ENCODE measurements around the gene CCNY. TPM values are rescaled to one million over a fixed set of nuclear protein-coding genes. Genes with fewer than 3 reads are reported as not detected.

The CCNY gene
- total RNA-seq, 1 experiment from 2014 or later, result 53.3 TPM

DNA sequence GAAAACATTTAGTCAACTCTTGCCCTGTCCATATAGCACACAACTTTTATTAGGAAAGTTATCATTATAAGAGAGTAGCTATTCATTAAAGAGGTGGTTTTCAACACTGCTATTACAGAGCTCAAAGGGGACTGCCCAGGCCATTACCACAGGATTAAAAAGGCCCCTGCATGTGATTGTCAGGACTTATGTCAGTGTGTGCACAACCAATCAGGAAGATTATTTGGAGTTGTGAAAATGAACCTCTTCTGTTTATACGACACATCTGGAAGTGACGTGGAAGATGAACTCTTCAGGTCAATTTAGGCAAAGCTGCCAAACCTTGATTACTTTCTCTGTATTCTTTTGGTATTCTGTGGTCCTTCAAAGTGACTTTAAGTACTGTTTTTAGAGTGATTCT lies 14.7 kb downstream of the CCNY start:
- TF ChIP-seq HMGA2 (CRISPR knock-in tag; IDR thresholded peaks at IDR 0.05) (no peak), NR3C1 (CRISPR knock-in tag; conservative IDR thresholded peaks at IDR 0.05; ENCODE audit: low read depth) (no peak), ZNF138 (CRISPR knock-in tag; conservative IDR thresholded peaks at IDR 0.05) (no peak), ZNF396 (CRISPR knock-in tag; IDR thresholded peaks at IDR 0.05; ENCODE audit: borderline replicate concordance) (no peak)
- TF ChIP-seq, protein P1, sequence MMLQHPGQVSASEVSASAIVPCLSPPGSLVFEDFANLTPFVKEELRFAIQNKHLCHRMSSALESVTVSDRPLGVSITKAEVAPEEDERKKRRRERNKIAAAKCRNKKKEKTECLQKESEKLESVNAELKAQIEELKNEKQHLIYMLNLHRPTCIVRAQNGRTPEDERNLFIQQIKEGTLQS (CRISPR knock-in tag; conservative IDR thresholded peaks at IDR 0.05), result no peak
- TF ChIP-seq, protein P2, sequence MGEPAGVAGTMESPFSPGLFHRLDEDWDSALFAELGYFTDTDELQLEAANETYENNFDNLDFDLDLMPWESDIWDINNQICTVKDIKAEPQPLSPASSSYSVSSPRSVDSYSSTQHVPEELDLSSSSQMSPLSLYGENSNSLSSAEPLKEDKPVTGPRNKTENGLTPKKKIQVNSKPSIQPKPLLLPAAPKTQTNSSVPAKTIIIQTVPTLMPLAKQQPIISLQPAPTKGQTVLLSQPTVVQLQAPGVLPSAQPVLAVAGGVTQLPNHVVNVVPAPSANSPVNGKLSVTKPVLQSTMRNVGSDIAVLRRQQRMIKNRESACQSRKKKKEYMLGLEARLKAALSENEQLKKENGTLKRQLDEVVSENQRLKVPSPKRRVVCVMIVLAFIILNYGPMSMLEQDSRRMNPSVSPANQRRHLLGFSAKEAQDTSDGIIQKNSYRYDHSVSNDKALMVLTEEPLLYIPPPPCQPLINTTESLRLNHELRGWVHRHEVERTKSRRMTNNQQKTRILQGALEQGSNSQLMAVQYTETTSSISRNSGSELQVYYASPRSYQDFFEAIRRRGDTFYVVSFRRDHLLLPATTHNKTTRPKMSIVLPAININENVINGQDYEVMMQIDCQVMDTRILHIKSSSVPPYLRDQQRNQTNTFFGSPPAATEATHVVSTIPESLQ (CRISPR knock-in tag; IDR thresholded peaks at IDR 0.05), result no peak
- TF ChIP-seq, protein P3, sequence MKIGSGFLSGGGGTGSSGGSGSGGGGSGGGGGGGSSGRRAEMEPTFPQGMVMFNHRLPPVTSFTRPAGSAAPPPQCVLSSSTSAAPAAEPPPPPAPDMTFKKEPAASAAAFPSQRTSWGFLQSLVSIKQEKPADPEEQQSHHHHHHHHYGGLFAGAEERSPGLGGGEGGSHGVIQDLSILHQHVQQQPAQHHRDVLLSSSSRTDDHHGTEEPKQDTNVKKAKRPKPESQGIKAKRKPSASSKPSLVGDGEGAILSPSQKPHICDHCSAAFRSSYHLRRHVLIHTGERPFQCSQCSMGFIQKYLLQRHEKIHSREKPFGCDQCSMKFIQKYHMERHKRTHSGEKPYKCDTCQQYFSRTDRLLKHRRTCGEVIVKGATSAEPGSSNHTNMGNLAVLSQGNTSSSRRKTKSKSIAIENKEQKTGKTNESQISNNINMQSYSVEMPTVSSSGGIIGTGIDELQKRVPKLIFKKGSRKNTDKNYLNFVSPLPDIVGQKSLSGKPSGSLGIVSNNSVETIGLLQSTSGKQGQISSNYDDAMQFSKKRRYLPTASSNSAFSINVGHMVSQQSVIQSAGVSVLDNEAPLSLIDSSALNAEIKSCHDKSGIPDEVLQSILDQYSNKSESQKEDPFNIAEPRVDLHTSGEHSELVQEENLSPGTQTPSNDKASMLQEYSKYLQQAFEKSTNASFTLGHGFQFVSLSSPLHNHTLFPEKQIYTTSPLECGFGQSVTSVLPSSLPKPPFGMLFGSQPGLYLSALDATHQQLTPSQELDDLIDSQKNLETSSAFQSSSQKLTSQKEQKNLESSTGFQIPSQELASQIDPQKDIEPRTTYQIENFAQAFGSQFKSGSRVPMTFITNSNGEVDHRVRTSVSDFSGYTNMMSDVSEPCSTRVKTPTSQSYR (CRISPR knock-in tag; IDR thresholded peaks at IDR 0.05), result no peak
- TF ChIP-seq, protein P4, sequence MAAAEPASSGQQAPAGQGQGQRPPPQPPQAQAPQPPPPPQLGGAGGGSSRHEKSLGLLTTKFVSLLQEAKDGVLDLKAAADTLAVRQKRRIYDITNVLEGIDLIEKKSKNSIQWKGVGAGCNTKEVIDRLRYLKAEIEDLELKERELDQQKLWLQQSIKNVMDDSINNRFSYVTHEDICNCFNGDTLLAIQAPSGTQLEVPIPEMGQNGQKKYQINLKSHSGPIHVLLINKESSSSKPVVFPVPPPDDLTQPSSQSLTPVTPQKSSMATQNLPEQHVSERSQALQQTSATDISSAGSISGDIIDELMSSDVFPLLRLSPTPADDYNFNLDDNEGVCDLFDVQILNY (CRISPR knock-in tag; IDR thresholded peaks at IDR 0.05), result no peak
- TF ChIP-seq, protein P5, sequence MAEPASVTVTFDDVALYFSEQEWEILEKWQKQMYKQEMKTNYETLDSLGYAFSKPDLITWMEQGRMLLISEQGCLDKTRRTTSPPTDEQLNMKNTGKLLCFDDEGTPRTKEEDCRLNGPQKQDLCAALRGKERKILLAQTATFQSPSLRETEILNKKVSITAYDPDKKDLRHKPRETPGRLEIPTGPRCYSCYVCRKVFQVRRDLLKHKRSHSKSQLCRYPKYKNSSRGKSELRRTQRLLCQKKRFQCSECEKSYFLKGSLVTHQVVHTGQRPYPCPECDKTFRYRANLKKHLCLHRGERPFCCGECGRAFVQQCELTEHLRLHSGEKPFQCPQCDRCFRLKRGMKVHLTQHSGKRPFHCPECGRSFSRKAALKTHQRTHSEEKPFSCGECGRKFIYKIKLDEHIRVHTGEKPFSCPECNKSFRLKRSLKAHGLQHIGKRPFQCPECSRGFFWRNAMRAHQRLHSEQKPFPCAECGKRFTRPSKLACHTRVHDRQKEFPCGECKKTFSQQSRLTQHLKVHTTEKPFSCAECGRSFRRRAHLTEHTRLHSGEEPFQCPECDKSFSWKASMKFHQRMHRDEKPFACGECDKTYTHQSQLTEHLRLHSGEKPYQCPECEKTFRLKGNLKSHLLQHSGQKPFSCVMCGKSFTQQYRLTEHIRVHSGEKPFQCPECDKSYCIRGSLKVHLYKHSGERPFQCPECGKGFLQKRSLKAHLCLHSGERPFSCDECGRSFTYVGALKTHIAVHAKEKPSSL (CRISPR knock-in tag; conservative IDR thresholded peaks at IDR 0.05), result no peak
- Mint-ChIP-seq H3K9me3 (no peaks in the 10 kb centered on the region), H3K4me1 (peaks cover 59% of the 10 kb centered on the region), H3K4me3 (no peak overlapping the region), H3K27ac (no peak overlapping the region), H3K27me3 (ENCODE audit: low read depth) (no peaks in the 10 kb centered on the region), H3K36me3 (no peaks in the 10 kb centered on the region)
- no peak for ATAC-seq
- ChIA-PET POLR2A (no interaction called here), CTCF (interaction anchor here (1.2 to 1.4 kb wide), 2 partner anchors 14 to 28 kb away, joined by 3 to 4 read pairs; no protein-coding TSS in a partner anchor)
- DNase-seq (ENCODE audit: low spot score), result no peak

DNA sequence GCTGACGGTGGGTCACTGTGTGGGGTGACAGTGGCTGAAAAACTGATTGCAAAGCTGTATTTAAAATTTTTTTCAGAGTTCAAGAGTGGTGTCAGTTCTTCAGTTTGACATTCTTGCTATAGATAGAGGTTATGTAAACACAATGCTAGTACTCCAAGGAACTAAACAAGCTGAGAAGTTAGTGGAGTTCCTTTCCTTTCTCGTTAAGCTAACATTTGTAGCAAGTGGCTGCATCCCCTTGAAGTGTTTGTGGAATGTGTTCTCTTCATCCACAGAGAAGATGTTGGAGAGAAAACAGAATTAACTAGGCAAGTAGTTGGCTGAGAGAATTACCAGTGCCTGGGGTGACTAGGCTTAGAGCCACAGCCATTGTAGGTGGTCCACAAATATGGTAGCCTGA lies 15.8 kb downstream of the CCNY start:
- no peak for ATAC-seq
- no peaks in the 10 kb centered on the region for H3K27me3 Mint-ChIP-seq (ENCODE audit: low read depth)

More for the DNA sequence above, 15.8 kb downstream of the CCNY start:
- DNase-seq (ENCODE audit: low spot score), result no peak
- Mint-ChIP-seq H3K4me3 (no peak overlapping the region), H3K4me1 (peaks cover 62% of the 10 kb centered on the region), H3K27ac (no peak overlapping the region), H3K36me3 (no peaks in the 10 kb centered on the region), H3K9me3 (no peaks in the 10 kb centered on the region)
- ChIA-PET CTCF (interaction anchor here (1.2 kb wide), 1 partner anchor 15 kb away, joined by 3 read pairs; no protein-coding TSS in a partner anchor), POLR2A (no interaction called here)
- TF ChIP-seq, protein P6, sequence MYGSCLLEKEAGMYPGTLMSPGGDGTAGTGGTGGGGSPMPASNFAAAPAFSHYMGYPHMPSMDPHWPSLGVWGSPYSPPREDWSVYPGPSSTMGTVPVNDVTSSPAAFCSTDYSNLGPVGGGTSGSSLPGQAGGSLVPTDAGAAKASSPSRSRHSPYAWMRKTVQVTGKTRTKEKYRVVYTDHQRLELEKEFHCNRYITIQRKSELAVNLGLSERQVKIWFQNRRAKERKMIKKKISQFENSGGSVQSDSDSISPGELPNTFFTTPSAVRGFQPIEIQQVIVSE (CRISPR knock-in tag; IDR thresholded peaks at IDR 0.05; ENCODE audit: borderline replicate concordance), result no peak
- TF ChIP-seq MYBL2 (CRISPR knock-in tag; IDR thresholded peaks at IDR 0.05) (no peak), NFATC4 (CRISPR knock-in tag; IDR thresholded peaks at IDR 0.05) (no peak), ESRRA (CRISPR knock-in tag; IDR thresholded peaks at IDR 0.05; ENCODE audit: borderline replicate concordance) (no peak), TEAD1 (CRISPR knock-in tag; IDR thresholded peaks at IDR 0.05) (no peak), JAZF1 (CRISPR knock-in tag; IDR thresholded peaks at IDR 0.05) (no peak), ZNF121 (CRISPR knock-in tag; IDR thresholded peaks at IDR 0.05) (no peak), CBFB (CRISPR knock-in tag; IDR thresholded peaks at IDR 0.05; ENCODE audit: low read depth) (no peak)
- TF ChIP-seq, protein P7, sequence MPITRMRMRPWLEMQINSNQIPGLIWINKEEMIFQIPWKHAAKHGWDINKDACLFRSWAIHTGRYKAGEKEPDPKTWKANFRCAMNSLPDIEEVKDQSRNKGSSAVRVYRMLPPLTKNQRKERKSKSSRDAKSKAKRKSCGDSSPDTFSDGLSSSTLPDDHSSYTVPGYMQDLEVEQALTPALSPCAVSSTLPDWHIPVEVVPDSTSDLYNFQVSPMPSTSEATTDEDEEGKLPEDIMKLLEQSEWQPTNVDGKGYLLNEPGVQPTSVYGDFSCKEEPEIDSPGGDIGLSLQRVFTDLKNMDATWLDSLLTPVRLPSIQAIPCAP (CRISPR knock-in tag; IDR thresholded peaks at IDR 0.05), result no peak
- TF ChIP-seq, protein P8, sequence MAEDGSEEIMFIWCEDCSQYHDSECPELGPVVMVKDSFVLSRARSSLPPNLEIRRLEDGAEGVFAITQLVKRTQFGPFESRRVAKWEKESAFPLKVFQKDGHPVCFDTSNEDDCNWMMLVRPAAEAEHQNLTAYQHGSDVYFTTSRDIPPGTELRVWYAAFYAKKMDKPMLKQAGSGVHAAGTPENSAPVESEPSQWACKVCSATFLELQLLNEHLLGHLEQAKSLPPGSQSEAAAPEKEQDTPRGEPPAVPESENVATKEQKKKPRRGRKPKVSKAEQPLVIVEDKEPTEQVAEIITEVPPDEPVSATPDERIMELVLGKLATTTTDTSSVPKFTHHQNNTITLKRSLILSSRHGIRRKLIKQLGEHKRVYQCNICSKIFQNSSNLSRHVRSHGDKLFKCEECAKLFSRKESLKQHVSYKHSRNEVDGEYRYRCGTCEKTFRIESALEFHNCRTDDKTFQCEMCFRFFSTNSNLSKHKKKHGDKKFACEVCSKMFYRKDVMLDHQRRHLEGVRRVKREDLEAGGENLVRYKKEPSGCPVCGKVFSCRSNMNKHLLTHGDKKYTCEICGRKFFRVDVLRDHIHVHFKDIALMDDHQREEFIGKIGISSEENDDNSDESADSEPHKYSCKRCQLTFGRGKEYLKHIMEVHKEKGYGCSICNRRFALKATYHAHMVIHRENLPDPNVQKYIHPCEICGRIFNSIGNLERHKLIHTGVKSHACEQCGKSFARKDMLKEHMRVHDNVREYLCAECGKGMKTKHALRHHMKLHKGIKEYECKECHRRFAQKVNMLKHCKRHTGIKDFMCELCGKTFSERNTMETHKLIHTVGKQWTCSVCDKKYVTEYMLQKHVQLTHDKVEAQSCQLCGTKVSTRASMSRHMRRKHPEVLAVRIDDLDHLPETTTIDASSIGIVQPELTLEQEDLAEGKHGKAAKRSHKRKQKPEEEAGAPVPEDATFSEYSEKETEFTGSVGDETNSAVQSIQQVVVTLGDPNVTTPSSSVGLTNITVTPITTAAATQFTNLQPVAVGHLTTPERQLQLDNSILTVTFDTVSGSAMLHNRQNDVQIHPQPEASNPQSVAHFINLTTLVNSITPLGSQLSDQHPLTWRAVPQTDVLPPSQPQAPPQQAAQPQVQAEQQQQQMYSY (CRISPR knock-in tag; IDR thresholded peaks at IDR 0.05), result no peak
- TF ChIP-seq, protein P9, sequence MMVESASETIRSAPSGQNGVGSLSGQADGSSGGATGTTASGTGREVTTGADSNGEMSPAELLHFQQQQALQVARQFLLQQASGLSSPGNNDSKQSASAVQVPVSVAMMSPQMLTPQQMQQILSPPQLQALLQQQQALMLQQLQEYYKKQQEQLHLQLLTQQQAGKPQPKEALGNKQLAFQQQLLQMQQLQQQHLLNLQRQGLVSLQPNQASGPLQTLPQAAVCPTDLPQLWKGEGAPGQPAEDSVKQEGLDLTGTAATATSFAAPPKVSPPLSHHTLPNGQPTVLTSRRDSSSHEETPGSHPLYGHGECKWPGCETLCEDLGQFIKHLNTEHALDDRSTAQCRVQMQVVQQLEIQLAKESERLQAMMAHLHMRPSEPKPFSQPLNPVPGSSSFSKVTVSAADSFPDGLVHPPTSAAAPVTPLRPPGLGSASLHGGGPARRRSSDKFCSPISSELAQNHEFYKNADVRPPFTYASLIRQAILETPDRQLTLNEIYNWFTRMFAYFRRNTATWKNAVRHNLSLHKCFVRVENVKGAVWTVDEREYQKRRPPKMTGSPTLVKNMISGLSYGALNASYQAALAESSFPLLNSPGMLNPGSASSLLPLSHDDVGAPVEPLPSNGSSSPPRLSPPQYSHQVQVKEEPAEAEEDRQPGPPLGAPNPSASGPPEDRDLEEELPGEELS (CRISPR knock-in tag; IDR thresholded peaks at IDR 0.05), result no peak

All from WTC11 (cell line).